Neural crest cell (in vitro differentiated cells): Measurements from ENCODE around the gene OR51E1. TPM values are rescaled to one million over a fixed set of nuclear protein-coding genes. Genes with fewer than 3 reads are reported as not detected.

Experiments used
- DNase-seq: peaks from one replicate; pipeline ENCODE4 v3.0.0; 2021; ENCODE audit warnings: low read depth, mixed read lengths, low spot score
- H3K27ac Mint-ChIP-seq: one replicate; pipeline ENCODE4 v1.8.0; 2021; ENCODE audit warnings: mild to moderate bottlenecking, mixed read lengths; ENCODE audit not compliant: unreplicated experiment
- H3K27me3 Mint-ChIP-seq: 2 replicates; pipeline ENCODE4 v1.8.0; 2021; ENCODE audit warnings: low read depth, mild to moderate bottlenecking, mixed read lengths
- H3K36me3 Mint-ChIP-seq: 2 replicates; pipeline ENCODE4 v1.8.0; 2021; ENCODE audit warnings: low read depth, mild to moderate bottlenecking, mixed read lengths
- H3K4me1 Mint-ChIP-seq: 2 replicates; pipeline ENCODE4 v1.8.0; 2021; ENCODE audit warnings: mixed read lengths
- H3K4me3 Mint-ChIP-seq: one replicate; pipeline ENCODE4 v1.8.0; 2021; ENCODE audit warnings: mild to moderate bottlenecking, mixed read lengths
- H3K9me3 Mint-ChIP-seq: 2 replicates; pipeline ENCODE4 v1.8.0; 2021; ENCODE audit warnings: mixed read lengths
- total RNA-seq: library from RNA; stranded (reverse); gene quantifications from 2 replicates; pipeline ENCODE4 v1.2.1, GENCODE V29; 2021
- TF ChIP-seq, protein P1 (sequence below): fragments of 200-600 bp; sonication (generic); conservative IDR thresholded peaks from 2 replicates; pipeline ENCODE4 v1.5.0; 2021; ENCODE audit warnings: antibody characterized with exemption, mild to moderate bottlenecking

Gene OR51E1
- total RNA-seq, 1 donor from 2014 or later, result not detected

DNA sequence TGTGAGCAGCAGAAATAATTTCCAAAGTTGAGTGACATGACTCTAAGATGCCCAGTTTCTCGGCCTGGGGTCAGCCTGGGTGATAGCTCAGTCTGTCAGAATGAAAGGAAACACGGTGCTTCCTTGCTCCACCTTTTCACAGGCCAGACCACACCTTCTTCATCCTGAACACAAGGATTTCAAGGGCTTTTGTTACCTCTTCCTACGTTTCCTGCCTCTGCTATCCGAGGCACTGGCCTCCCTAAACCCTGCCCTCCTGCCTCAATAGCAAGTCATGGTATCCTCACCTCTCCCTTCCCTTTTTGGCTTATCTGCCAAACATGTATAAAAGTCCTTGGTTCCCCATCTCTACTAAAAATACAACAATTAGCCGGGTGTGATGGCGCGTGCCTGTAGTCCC, 1.7 kb upstream of the OR51E1 start:
- Mint-ChIP-seq H3K4me3 (no peak overlapping the region), H3K9me3 (no peaks in the 10 kb centered on the region)
- no peak for DNase-seq

DNA sequence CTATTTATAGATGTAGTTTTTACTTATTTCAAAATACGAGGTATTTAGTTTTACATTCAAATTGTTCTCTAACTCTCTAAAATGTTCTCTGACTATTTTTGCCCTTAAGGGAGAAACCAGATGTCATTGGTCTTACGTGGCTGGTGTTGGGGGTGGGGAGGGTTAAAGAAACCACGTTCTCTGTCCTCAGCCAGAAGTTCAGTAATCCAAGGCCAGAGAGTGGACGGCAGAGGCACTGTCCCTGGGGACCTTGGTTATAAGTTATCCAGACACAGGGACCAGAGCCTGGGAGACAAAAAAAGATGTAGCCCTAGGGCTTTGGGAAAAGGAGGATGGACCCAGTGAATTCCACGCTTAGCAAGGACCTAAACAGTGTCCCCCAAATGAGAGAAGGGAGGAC, 706 bp upstream of the OR51E1 start:
- H3K4me3 Mint-ChIP-seq, result no peak overlapping the region
- H3K36me3 Mint-ChIP-seq, result no peaks in the 10 kb centered on the region
- no peak for DNase-seq
- H3K27me3 Mint-ChIP-seq, result peaks cover 11% of the 10 kb centered on the region
- no peaks in the 10 kb centered on the region for H3K9me3 Mint-ChIP-seq
- H3K4me1 Mint-ChIP-seq, result no peaks in the 10 kb centered on the region
- no peak overlapping the region for H3K27ac Mint-ChIP-seq
- TF ChIP-seq, protein P1, sequence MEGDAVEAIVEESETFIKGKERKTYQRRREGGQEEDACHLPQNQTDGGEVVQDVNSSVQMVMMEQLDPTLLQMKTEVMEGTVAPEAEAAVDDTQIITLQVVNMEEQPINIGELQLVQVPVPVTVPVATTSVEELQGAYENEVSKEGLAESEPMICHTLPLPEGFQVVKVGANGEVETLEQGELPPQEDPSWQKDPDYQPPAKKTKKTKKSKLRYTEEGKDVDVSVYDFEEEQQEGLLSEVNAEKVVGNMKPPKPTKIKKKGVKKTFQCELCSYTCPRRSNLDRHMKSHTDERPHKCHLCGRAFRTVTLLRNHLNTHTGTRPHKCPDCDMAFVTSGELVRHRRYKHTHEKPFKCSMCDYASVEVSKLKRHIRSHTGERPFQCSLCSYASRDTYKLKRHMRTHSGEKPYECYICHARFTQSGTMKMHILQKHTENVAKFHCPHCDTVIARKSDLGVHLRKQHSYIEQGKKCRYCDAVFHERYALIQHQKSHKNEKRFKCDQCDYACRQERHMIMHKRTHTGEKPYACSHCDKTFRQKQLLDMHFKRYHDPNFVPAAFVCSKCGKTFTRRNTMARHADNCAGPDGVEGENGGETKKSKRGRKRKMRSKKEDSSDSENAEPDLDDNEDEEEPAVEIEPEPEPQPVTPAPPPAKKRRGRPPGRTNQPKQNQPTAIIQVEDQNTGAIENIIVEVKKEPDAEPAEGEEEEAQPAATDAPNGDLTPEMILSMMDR, result no peak

More for the DNA sequence above, 1.7 kb upstream of the OR51E1 start:
- Mint-ChIP-seq H3K36me3 (no peaks in the 10 kb centered on the region), H3K4me1 (no peaks in the 10 kb centered on the region), H3K27me3 (peaks cover 10% of the 10 kb centered on the region), H3K27ac (no peak overlapping the region)
- TF ChIP-seq, protein P1, result no peak

DNA sequence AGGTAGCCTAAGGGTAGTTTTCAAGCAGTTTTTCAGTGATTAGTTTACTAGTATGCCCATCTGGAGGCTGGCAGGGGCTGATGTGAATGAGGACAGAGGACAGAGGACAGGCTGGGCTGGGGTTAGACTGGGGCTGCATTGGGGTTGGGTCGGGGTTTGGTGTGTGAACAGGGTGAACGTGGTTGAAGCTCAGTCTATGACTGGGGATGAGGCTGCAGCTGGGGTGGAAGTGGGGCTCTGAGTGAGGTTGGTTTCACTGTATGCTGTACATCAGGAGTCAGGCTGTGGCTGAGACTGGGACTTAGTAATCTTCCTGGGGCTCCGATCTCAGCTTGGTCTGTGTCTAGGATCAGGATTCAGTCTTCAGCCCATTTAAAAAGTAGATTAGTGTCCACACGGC, 451 bp downstream of the OR51E1 start:
- Mint-ChIP-seq H3K27me3 (peaks cover 15% of the 10 kb centered on the region), H3K27ac (no peak overlapping the region), H3K36me3 (no peaks in the 10 kb centered on the region), H3K4me3 (no peak overlapping the region), H3K4me1 (no peaks in the 10 kb centered on the region), H3K9me3 (no peaks in the 10 kb centered on the region)
- TF ChIP-seq, protein P1, result no peak
- no peak for DNase-seq

DNA sequence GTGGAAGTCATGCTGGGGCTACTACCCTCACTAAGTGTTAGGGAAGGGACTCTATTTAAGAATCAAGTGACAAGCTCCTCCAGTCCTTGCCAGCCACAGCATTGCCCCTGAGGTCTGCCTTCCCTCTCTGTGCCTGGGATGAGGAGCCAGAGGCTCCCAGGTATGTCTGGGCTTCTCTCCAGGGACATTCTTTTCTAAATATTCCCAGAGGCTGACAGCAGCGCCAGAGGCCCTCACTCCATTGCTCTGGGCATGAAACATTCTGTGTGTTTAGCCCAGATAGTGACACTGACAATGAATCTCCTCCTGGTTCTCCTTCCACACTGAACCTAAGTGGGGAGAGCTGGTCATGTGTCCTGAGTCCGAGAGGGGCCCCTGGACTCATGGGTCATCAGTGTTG, 2.2 kb downstream of the OR51E1 start:
- peaks cover 29% of the 10 kb centered on the region for H3K27me3 Mint-ChIP-seq
- no peaks in the 10 kb centered on the region for H3K9me3 Mint-ChIP-seq
- H3K36me3 Mint-ChIP-seq, result no peaks in the 10 kb centered on the region
- no peak overlapping the region for H3K27ac Mint-ChIP-seq
- no peak overlapping the region for H3K4me3 Mint-ChIP-seq
- TF ChIP-seq, protein P1, result no peak
- no peak for DNase-seq
- no peaks in the 10 kb centered on the region for H3K4me1 Mint-ChIP-seq

DNA sequence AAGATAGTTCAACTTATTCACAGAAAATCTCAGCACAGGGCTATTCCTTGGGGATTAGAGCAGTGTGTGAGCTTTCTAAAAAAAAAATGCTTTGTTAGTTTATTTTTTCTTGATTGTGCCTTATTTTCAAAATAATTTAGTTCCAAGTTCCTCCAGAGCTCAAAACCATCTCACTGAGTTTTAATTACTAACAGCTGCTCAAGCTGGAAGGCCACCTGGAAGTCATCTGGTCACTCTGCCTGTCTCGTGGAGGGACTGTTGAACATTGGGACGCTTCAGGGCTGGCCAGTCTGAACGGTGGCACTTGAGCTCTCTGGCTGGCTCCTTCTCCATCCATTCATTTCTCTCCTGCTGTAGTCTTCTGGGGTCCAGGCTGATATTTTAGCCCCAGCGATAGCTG, 4.0 kb downstream of the OR51E1 start:
- DNase-seq, result no peak
- TF ChIP-seq, protein P1, result no peak
- Mint-ChIP-seq H3K27ac (no peak overlapping the region), H3K4me1 (no peaks in the 10 kb centered on the region), H3K4me3 (no peak overlapping the region), H3K36me3 (no peaks in the 10 kb centered on the region), H3K9me3 (no peaks in the 10 kb centered on the region), H3K27me3 (peaks cover 29% of the 10 kb centered on the region)
